COLO829 (cell line): ENCODE measurements around the gene CFAP299.

Source experiments
- DNase-seq: peaks from one replicate; pipeline ENCODE4 v3.0.0; 2012; ENCODE audit warnings: low spot score

CFAP299 gene

DNA sequence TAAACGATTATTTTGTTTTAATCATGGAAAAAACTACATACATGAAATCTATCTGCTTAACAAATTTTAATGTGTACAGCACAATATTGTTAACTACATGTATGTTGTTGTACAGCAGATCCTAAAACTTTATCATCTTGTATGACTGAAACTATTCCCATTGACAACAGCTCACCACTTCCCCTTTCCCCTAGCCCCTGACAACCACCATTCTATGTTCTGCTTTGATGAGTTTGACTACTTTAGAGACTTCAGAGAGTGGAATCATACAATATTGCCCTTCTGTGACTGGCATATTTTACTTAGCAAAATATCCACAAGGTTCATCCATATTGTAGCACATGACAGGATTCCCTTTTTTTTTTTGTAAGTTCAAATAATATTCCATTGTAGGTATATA lies 185.9 kb downstream of the CFAP299 start:
- DNase-seq: no peak

- no peak for DNase-seq
Observed at GRCh38 chr4:80526697-80527096, 191.2 kb downstream of the CFAP299 start.

DNA sequence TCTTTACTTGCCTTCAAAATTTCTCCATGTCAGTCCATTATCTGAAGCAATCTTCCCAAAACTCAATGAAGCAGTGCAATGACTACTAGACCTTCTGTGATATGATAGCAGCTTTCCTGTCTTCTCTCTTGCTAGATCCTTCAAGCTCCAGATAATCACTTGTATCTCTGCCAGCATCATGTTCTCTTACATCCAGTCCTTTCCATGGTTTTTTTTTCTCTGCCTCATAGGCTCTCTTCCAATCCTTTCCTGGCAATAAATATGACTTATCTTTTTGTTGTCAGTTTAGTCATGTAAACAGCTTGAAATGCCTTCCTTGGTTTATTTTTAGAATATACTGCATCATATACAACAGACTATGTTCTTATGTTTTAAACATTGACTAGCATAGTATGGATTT lies 193.5 kb downstream of the CFAP299 start:
- DNase-seq: no peak

DNA sequence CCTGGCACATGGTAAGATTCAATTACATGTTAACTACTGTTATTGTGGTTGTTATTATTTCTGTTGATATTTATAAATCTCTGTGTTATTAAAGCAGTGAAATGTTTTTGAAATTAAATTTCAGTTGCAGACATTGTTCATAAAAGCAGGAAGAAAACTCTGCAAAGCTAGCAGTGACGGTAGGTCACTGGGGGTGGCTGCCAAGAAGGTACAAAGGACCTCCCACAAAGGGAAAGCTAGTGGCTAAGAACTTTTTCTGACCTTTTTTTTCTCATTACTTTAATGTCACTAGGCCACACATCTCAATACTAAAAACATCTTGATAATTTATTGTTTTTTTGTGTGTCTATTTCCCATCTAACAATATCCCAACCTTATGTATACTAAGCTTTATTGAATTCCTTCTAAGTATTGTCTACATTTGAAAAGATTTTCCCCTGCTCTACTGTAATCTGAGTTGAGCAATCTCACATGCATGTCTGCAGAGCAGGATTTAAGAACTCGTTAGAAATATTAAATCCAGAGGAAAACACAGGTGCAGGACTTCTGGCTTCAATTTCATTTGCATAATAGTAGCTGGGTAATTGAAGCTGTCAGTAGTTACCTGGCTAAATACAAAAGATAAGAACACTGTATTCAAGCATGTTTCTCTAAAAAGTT lies 197.3 kb downstream of the CFAP299 start:
- no peak for DNase-seq

DNA sequence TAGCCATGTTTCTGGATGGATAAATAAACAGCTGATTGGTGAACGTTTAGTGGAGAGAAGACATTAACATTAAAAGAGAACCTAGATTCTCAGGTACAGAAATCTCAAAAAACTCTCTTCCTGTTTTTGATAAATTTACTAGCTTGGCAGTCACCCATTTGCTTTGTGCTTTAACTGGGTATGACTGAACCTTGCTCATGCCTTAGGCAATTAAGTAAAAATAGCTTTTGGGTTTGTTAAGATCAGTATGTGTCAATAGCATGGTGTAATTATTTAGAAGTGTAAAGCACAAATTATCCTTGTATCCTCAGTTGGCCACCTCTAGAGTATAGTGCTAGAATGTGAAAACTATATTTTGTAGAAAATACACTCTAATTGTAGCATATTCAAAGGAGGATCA lies 200.0 kb downstream of the CFAP299 start:
- no peak for DNase-seq

GRCh38 chr4:80538276-80538926 lies 202.9 kb downstream of the CFAP299 start:
- DNase-seq: no peak

DNA sequence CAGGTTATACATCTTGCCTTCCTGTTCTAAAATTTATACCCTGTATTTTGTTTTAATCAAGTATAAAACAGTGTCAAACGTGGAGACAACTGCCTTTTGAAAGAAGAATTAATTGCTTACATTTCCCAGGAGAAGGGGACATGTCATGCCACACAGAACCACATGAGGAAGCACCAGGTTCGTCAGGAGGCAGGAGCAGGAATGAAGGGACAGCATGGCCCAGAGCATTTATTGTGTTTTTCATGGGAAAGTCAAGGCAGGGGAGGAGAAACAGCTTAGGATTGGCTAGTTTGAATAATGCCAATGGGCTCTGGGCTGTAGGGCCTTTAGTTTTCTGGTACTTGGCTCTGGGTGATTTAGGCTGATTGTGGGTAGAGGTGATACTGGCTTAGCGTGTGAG lies 203.7 kb downstream of the CFAP299 start:
- DNase-seq: no peak

- DNase-seq: no peak
Observed at GRCh38 chr4:80540349-80540748, 204.8 kb downstream of the CFAP299 start.

GRCh38 chr4:80540785-80541469 lies 205.4 kb downstream of the CFAP299 start:
- DNase-seq: no peak

- no peak for DNase-seq
Observed at GRCh38 chr4:80542747-80543146, 207.2 kb downstream of the CFAP299 start.

GRCh38 chr4:80560337-80560736 lies 224.8 kb downstream of the CFAP299 start:
- no peak for DNase-seq

GRCh38 chr4:80566203-80566872 lies 230.8 kb downstream of the CFAP299 start:
- no peak for DNase-seq

DNA sequence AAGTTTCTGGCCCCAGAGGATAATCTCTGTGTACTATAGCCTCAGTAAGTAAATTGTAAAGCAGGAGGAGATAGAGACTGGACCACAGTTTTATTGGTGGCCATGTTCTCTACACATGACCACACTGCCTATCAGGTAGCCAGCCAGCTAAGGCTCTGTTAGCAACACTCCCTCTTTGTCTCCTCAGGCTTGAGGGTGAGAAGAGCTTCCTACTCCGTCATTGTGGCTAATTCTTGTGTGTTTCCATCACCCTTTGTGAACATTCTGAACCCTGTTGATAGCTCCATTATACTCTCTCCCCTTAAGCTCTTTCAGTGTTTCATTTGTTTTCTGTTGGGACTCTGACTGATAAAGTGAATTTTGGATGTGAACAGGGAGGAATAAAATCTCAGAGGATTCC lies 233.4 kb downstream of the CFAP299 start:
- DNase-seq: no peak

GRCh38 chr4:80576796-80577195 lies 241.3 kb downstream of the CFAP299 start:
- no peak for DNase-seq

DNA sequence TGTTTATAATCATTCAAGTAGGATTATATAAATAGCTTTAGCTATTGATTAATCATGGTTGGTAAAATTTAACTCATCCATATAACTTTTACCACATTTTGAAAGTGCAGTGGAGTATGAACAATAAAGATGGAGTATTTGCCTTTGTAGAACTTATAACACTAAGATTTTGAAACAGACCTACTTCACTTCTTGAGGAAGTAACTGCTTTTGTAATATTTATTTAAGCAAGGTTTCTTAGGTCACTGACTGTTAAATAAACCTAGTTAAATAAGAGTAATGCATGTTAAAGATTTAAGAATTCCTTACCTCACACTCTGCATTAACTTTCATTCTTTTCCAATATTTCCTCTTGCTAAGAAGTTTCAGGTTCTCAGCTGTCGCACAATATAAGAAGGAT lies 242.5 kb downstream of the CFAP299 start:
- DNase-seq: no peak

DNA sequence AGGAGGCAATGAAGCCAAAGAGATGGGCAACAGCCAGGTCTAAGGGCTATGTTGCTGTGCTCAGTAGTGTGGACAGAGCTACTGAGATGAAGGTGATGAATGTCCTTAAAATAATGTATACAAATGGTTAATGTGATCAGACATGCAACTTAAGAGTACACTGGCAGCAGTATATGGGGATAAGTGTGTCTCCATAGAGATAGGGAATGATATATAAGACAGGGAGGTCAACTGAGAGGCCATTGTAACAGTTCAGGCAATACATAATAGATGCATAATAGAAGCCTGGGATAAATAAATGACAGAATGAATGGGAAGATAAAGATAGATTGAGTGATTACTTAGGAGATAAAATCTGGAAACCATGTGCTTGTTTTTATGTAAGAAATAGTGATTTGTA lies 250.0 kb downstream of the CFAP299 start:
- DNase-seq: no peak

- no peak for DNase-seq
Observed at GRCh38 chr4:80586716-80587115, 251.2 kb downstream of the CFAP299 start.

DNA sequence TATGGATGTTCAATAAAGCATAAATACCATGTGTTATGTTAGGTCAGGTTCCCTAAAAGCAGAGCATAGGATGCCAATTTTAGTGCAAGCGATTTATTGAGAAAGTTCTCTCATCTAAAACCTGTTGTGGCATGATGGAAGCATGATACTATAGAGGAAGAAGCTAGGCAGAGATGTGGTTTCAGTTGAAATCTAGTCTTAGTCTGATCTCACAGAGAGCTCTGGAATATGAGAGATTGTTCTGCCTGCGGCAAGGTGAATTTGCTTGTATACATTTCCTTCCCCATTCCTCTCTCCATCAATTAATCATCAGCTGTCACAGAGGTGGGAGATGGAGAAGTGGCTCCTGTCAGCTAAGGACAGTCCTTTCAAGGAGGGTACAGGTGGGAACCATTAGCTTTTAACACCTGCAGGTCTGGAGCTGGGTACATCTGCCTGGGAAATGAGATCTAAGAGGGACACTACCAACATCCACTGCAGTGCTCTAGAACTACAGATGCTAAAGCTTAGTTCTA lies 252.4 kb downstream of the CFAP299 start:
- no peak for DNase-seq

GRCh38 chr4:80592950-80593349 lies 257.4 kb downstream of the CFAP299 start:
- DNase-seq: no peak

- no peak for DNase-seq
Observed at GRCh38 chr4:80594701-80595100, 259.2 kb downstream of the CFAP299 start.

DNA sequence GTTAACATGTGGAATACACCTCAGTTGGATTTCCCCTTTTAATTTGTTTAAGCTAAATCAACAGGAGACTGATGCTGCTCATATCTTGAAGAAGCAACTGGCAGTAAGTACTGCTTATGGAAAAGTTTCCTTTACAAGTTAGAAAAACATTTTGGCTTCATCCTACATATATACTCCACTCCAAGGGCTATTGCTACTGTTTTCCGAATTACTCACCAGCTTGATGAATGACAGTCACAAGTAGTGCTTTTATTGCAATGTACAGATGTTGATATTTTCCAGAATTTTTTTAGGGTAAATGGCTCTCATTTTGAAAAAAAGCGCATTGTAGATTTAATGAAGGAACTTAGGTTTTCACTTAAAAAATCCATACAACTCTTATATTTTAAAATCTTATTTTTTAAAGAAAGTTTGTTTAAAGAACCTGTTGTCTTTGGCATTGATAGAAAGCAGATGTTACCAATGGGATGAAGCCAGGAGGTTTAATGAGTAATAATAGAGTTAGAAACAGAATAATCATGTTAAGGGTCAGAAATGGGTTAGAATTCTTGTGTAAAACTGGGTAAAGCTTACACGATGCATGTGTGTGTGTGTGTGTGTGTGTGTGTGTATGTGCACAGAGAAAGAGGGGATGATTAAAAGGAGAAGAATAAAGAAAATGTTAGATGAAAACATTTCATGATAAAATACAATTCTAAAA lies 272.9 kb downstream of the CFAP299 start:
- DNase-seq: no peak

- DNase-seq: no peak
Observed at GRCh38 chr4:80610199-80610598, 274.7 kb downstream of the CFAP299 start.
